Measurements from ENCODE around the gene SOAT1.
"Not testable (repeated sequence)": the region's sequence is repeated elsewhere in the genome, so short reads cannot be mapped to it uniquely, and the experiment has no call there.

SOAT1 gene

GRCh38 chr1:179293340-179294327, at the start of gene SOAT1:
TSS of gene SOAT1 (plus strand) at chr1:179293797. CDS start at chr1:179302685, 8,888 bp downstream.
- DNase-seq (ENCODE audit: low spot score): peak; percentile 82

DNA sequence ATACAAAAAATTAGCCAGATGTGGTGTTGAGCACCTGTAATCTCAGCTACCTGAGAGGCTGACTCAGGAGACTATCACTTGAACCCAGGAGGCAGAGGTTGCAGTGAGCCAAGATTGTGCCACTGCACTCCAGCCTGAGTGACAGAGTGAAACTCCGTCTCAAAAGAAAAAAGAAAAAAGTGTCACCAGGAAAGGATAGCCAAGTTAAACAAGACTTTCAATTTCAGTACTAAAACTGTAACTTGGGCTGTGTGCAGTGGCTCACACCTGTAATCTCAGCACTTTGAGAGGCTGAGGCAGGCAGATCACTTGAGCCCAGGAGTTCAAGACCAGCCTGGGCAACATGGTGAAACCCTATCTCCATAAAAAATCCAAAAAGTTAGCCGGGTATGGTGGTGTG, 48.2 kb upstream of the SOAT1 start:
- DNase-seq (ENCODE audit: low spot score): not testable (repeated sequence)

GRCh38 chr1:179247923-179248322, 45.7 kb upstream of the SOAT1 start:
- DNase-seq (ENCODE audit: low spot score): no peak

- peak; percentile 19 for DNase-seq (ENCODE audit: low spot score)
Observed at GRCh38 chr1:179251675-179252074, 41.9 kb upstream of the SOAT1 start.

- DNase-seq (ENCODE audit: low spot score): no peak
Observed at GRCh38 chr1:179252606-179253005, 41.0 kb upstream of the SOAT1 start.

- no peak for DNase-seq (ENCODE audit: low spot score)
Observed at GRCh38 chr1:179253286-179253972, 40.2 kb upstream of the SOAT1 start.

GRCh38 chr1:179262183-179262582, 31.4 kb upstream of the SOAT1 start:
- DNase-seq (ENCODE audit: low spot score): no peak

DNA sequence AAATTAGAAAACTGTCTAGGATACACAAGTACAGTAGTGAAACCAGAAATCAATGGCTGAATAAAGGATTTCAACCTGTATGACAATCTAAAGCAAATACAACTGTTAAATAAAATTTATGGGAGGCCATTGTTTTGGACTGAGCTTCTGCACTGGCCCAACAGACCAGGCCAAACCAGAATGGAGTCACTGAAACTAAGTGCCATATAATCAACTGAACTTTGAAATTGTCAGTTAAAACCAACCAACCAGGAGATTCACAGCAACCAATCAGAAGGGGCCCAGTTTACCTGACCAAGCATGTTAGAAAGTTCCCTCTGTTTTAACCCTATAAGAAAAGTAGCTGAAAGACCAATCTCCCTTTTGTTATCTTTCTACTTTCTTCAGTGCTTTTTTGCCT, 30.5 kb upstream of the SOAT1 start:
- no peak for DNase-seq (ENCODE audit: low spot score)

GRCh38 chr1:179264507-179264906, 29.1 kb upstream of the SOAT1 start:
- no peak for DNase-seq (ENCODE audit: low spot score)

- no peak for DNase-seq (ENCODE audit: low spot score)
Observed at GRCh38 chr1:179269071-179269470, 24.5 kb upstream of the SOAT1 start.

DNA sequence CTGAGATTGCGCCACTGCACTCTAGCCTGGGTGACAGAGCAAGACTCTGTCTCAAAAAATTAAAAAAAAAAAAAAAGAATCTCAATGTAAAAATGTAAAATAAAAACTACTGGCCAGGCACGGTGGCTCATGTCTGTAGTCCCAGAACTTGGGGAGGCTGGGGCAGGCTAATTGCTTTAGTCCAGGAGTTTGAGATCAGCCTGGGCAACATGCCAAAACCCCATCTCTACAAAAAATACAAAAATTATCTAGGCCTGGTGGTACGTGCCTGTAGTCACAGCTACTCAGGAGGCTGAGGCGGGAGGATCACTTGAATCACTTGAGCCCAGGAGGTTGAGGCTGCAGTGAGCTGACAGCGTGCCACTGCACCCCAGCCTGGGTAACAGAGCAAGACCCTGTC, 19.2 kb upstream of the SOAT1 start:
- not testable (repeated sequence) for DNase-seq (ENCODE audit: low spot score)

GRCh38 chr1:179278920-179279319, 14.7 kb upstream of the SOAT1 start:
- DNase-seq (ENCODE audit: low spot score): no peak

GRCh38 chr1:179283992-179284391, 9.6 kb upstream of the SOAT1 start:
- DNase-seq (ENCODE audit: low spot score): no peak

DNA sequence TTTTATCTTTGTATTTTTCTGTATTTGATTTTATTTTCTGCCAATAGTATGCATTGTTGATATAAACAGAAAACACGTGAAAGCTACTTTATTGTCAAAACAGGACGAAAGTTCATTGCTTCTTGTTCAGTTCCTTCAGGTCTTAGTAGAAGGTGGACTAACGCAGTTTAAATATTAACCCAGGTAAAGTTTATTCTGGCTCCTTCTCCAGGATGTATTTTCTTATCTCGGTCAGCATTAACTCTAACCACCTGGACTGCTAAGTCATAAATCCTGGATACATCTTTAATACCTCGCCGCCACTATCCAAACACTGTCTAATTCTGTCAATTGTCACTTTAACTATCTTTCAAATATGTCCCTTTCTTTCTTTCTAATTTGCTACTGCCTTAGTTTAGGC, 5.7 kb upstream of the SOAT1 start:
- DNase-seq (ENCODE audit: low spot score): no peak

- DNase-seq (ENCODE audit: low spot score): no peak
Observed at GRCh38 chr1:179288977-179289376, 4.6 kb upstream of the SOAT1 start.

GRCh38 chr1:179295164-179295755, 1.7 kb downstream of the SOAT1 start:
- no peak for DNase-seq (ENCODE audit: low spot score)

- no peak for DNase-seq (ENCODE audit: low spot score)
Observed at GRCh38 chr1:179296356-179297104, 2.9 kb downstream of the SOAT1 start.

- DNase-seq (ENCODE audit: low spot score): no peak
Observed at GRCh38 chr1:179297105-179297378, 3.4 kb downstream of the SOAT1 start.

- no peak for DNase-seq (ENCODE audit: low spot score)
Observed at GRCh38 chr1:179298952-179299351, 5.4 kb downstream of the SOAT1 start.

DNA sequence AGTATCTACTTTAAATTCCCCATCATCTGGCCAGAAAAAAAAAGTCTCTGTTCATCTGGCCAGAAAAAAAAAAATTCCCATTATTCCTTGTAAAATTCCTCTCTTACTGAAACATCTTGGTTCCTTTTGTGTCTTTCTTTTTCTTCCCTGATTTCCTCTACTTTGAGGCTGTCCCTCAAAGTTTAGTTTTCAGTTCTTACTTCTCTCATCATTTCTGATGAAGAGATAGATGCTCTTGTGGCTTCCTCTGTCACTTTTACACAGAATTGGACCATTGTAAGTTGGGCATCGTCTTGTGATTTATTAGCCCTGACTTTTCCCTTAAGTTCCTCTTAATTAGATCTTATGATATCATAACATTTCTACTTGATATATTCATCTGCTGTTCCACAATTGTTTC, 6.5 kb downstream of the SOAT1 start:
- no peak for DNase-seq (ENCODE audit: low spot score)

GRCh38 chr1:179302070-179302469, 8.5 kb downstream of the SOAT1 start:
- DNase-seq (ENCODE audit: low spot score): no peak

DNA sequence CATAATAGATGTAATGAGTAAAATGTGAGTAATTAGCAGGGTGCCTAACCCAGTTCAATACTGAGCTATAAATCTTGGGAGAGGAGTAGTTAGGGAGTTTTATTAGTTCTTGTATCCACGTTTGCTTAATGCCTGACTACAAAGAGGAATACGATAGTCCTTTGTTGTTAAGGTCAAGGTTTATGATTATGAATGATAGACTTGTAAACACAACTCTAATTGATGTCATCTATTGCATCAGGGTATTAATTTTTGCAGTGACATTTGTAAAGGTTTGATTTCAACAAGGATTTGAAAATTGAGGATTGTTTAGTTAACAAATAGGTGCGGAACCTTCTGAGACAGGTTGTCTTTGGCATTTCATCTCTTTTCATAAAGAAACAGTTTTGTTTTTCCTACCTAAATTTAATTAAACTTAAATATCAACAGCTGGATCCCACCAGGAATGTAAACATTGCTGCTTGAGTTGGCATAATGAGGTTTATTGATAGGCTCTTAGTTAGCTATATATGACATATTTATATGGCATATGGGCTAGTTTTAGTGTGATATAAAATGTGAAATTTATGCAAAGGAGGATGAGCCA, 9.7 kb downstream of the SOAT1 start:
- no peak for DNase-seq (ENCODE audit: low spot score)

All from HuH-7.5 (cell line).